Endothelial cell of umbilical vein (primary cell): ENCODE results near the gene TNFRSF1B. TPM values are rescaled to one million over a fixed set of nuclear protein-coding genes. Genes with fewer than 3 reads are reported as not detected.

Experiments used
- BruUV-seq: library from RNA; stranded (reverse); fragments of 400-500 nt; replicated peaks from 2 replicates; lab custom pipeline; 2021; lab: Mats Ljungman, UMichigan
- CTCF ChIA-PET: fragments of 300-600, 350-600 bp; sonication (Branson Sonifier 250); formaldehyde crosslinking; loops from one replicate; lab custom pipeline; 2021; ENCODE audit warnings: antibody characterized with exemption, inconsistent platforms; lab: Charles Lee
- POLR2A ChIA-PET: fragments of 300-600, 350-600 bp; sonication (Branson Sonifier 250); formaldehyde crosslinking; loops from one replicate; lab custom pipeline; 2021; ENCODE audit warnings: antibody characterized with exemption, inconsistent platforms; lab: Charles Lee
- DNase-seq: peaks from one replicate; pipeline ENCODE4 v3.0.0-alpha.2; 2011; ENCODE audit warnings: low read depth, low spot score
- FAIRE-seq: peaks from 2 replicates; lab custom pipeline; 2011; peaks lifted over from hg19 to GRCh38; lab: Jason Lieb, UNC
- H2AFZ ChIP-seq: 2 replicates; pipeline ENCODE4 v1.6.0; 2012; ENCODE audit warnings: low read depth, low read length, control low read depth, inconsistent platforms
- H3K27ac ChIP-seq: 2 replicates; pipeline ENCODE4 v1.5.1; 2011; ENCODE audit warnings: low read depth, mild to moderate bottlenecking, control low read depth, low read length, moderate library complexity; ENCODE audit not compliant: insufficient read depth
- H3K27me3 ChIP-seq, 2 experiments: 2 replicates each; pipeline versions ENCODE4 v1.6.0 to v1.6.1; 2011; ENCODE audit warnings: low read length in 2 of 2, mixed read lengths in 1 of 2; ENCODE audit not compliant: control insufficient read depth in 2 of 2, insufficient read depth in 2 of 2
- H3K36me3 ChIP-seq, 2 experiments: 2 replicates in 1 of 2; 3 replicates in 1 of 2; pipeline ENCODE4 v1.5.1; 2011; ENCODE audit warnings: low read length in 2 of 2, mild to moderate bottlenecking in 1 of 2, moderate library complexity in 1 of 2; ENCODE audit not compliant: control insufficient read depth in 2 of 2, insufficient read depth in 2 of 2; ENCODE audit errors: extremely low read depth in 1 of 2
- H3K4me1 ChIP-seq: 3 replicates; pipeline ENCODE4 v1.5.1; 2011; ENCODE audit warnings: mild to moderate bottlenecking, low read length; ENCODE audit not compliant: control insufficient read depth, insufficient read depth; ENCODE audit errors: extremely low read depth
- H3K4me2 ChIP-seq: 2 replicates; pipeline ENCODE4 v1.6.1; 2011; ENCODE audit warnings: low read length, control low read depth, mixed read lengths; ENCODE audit not compliant: insufficient read depth
- H3K4me3 ChIP-seq, 3 experiments: fragments of 200-600 bp in 1 of 3; sonication (generic), shearing (Covaris generic) in 1 of 3; replicated peaks in 1 of 3; 2 replicates each; pipeline ENCODE4 v1.5.1; 2011 to 2016; ENCODE audit warnings: control low read depth in 3 of 3, low read length in 3 of 3, mild to moderate bottlenecking in 2 of 3, inconsistent platforms in 1 of 3, low read depth in 1 of 3, moderate library complexity in 1 of 3; ENCODE audit not compliant: insufficient read depth in 1 of 3
- H3K79me2 ChIP-seq: 2 replicates; pipeline ENCODE4 v1.6.0; 2012; ENCODE audit warnings: low read length, inconsistent platforms; ENCODE audit not compliant: control insufficient read depth, insufficient read depth
- H3K9ac ChIP-seq: replicated peaks from 2 replicates; pipeline ENCODE3; 2011; ENCODE audit warnings: low read length, control low read depth; ENCODE audit not compliant: insufficient read depth; ENCODE audit errors: extremely low read depth
- H3K9me1 ChIP-seq: replicated peaks from 3 replicates; pipeline ENCODE4 v1.6.0; 2011; ENCODE audit warnings: mild to moderate bottlenecking, low read length; ENCODE audit not compliant: control insufficient read depth, insufficient read depth; ENCODE audit errors: extremely low read depth
- H3K9me3 ChIP-seq: replicated peaks from 2 replicates; pipeline ENCODE4 v1.5.1; 2012; ENCODE audit warnings: low read length, inconsistent platforms; ENCODE audit not compliant: control insufficient read depth, insufficient read depth
- H4K20me1 ChIP-seq: replicated peaks from 2 replicates; pipeline ENCODE3; 2011; ENCODE audit warnings: mild to moderate bottlenecking, low read length; ENCODE audit not compliant: control insufficient read depth, insufficient read depth; ENCODE audit errors: extremely low read depth
- EZH2 ChIP-seq: IDR thresholded peaks from 2 replicates; pipeline ENCODE4 v1.6.1; 2012; ENCODE audit warnings: borderline replicate concordance, low read depth, mild to moderate bottlenecking, moderate library complexity, low read length, inconsistent platforms; ENCODE audit not compliant: severe bottlenecking
- FOS ChIP-seq: IDR thresholded peaks from 2 replicates; pipeline ENCODE4 v1.6.1; 2011; ENCODE audit warnings: mild to moderate bottlenecking, low read length, moderate library complexity, borderline replicate concordance; ENCODE audit not compliant: insufficient read depth
- GATA2 ChIP-seq: IDR thresholded peaks from 2 replicates; pipeline ENCODE4 v1.7.0; 2011; ENCODE audit warnings: low read depth, mild to moderate bottlenecking, moderate library complexity, mixed read lengths, low read length; ENCODE audit not compliant: insufficient read length, insufficient read depth
- JUN ChIP-seq: IDR thresholded peaks from 2 replicates; pipeline ENCODE4 v1.6.1; 2011; ENCODE audit warnings: borderline replicate concordance, low read depth; ENCODE audit not compliant: insufficient read length, insufficient read depth
- MYC ChIP-seq: IDR thresholded peaks from one replicate; pipeline ENCODE4 v1.6.1; 2011; ENCODE audit warnings: mild to moderate bottlenecking, low read depth, low read length
- POLR2A ChIP-seq: IDR thresholded peaks from 2 replicates; pipeline ENCODE4 v1.6.1; 2012; ENCODE audit warnings: low read depth, mild to moderate bottlenecking, control low read depth, low read length
- POLR2AphosphoS5 ChIP-seq: IDR thresholded peaks from 2 replicates; pipeline ENCODE4 v1.6.1; 2012; ENCODE audit warnings: low read depth, mild to moderate bottlenecking, control low read depth, low read length, moderate library complexity; ENCODE audit not compliant: insufficient read depth
- dilution Hi-C: fragments of 300-500 bp; cut with MboI; formaldehyde crosslinking; loops from one replicate; pipeline ENCODE4 v1.15.0; 2019; ENCODE audit warnings: low sequenced_read_pairs; ENCODE audit not compliant: extremely low pct_ligation_motif_present
- intact Hi-C: fragments of 100-400 bp; cut with micrococcal nuclease; formaldehyde crosslinking; loops from one replicate; pipeline ENCODE4 v1.10.0; 2022
- polyA plus RNA-seq, 4 experiments: library from polyadenylated mRNA; depleted of rRNA in 3 of 4; stranded (reverse) in 3 of 4; unstranded in 1 of 4; fragments of >200 nt; gene quantifications; 2 replicates each; pipeline versions ENCODE4 v1.2.1 to v1.2.3, GENCODE V29; 2011 to 2012; ENCODE audit warnings: missing spikeins in 1 of 4
- total RNA-seq: library from RNA; stranded (reverse); gene quantifications from 2 replicates; pipeline ENCODE4 v1.2.3, GENCODE V29; 2021
- TF ChIP-seq, protein P1 (sequence below): IDR thresholded peaks from 2 replicates; pipeline ENCODE4 v1.6.1; 2011; ENCODE audit not compliant: insufficient read depth, insufficient read length
- TF ChIP-seq, protein P2 (sequence below), 2 donors: IDR thresholded peaks; 1 replicate in 1 of 2; 2 replicates in 1 of 2; pipeline ENCODE4 v1.5.1; 2011; ENCODE audit warnings: low read length in 2 of 2, mild to moderate bottlenecking in 2 of 2, moderate library complexity in 2 of 2, control low read depth in 1 of 2, inconsistent platforms in 1 of 2, low read depth in 1 of 2; ENCODE audit not compliant: insufficient read depth in 1 of 2; ENCODE audit errors: extremely low read depth in 1 of 2

TNFRSF1B gene
- total and polyA plus RNA-seq, 2 donors (not counting 3 experiments of a cell fraction or from before 2014, with no cell fraction given), result 53.6 to 65.9 TPM

DNA sequence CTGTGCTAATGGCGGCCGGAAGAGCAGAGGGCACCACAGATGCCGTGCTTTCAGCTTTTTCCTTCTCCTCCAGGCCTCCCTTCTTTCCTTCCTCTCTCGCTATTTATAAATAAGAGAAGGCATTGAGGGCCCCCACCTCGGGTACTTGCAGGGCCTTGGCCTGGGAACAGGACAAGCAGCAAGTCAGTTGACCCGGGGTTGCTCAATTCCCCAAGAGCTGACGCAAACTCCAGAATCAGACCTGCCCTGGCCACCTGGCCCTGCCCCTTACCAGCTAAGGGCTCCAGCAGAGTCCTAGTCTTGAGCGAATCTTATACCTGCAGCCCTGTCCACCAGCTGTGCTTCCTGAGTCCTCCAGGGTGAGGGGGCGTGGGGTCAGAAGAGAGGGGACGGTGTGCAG is 13.5 kb downstream of the TNFRSF1B start:
- Histone ChIP-seq H3K4me3 (no peak overlapping the region), H3K4me1 (peaks cover 43% of the 10 kb centered on the region), H3K27me3 (no peaks in the 10 kb centered on the region), H3K27ac (no peak overlapping the region), H4K20me1 (no peaks in the 10 kb centered on the region), H3K36me3 (no peaks in the 10 kb centered on the region), H3K9me3 (no peaks in the 10 kb centered on the region), H3K9me1 (no peaks in the 10 kb centered on the region), H2AFZ (no peak overlapping the region), H3K4me2 (no peak overlapping the region), H3K79me2 (peaks cover 11% of the 10 kb centered on the region), H3K9ac (no peak overlapping the region)
- intact Hi-C loops, result no loop called here
- dilution Hi-C loops, result no loop called here
- DNase-seq, result no peak
- ChIA-PET CTCF (interaction anchor here (8.1 kb wide), 1 partner anchor 55 kb away, joined by 70 read pairs; no protein-coding TSS in a partner anchor), POLR2A (no interaction called here)
- FAIRE-seq, result no peak
- no TSS peak for BruUV-seq
- TF ChIP-seq POLR2AphosphoS5 (no peak), EZH2 (no peak), POLR2A (no peak), GATA2 (no peak), JUN (no peak), FOS (no peak), MYC (no peak)
- TF ChIP-seq, protein P1, sequence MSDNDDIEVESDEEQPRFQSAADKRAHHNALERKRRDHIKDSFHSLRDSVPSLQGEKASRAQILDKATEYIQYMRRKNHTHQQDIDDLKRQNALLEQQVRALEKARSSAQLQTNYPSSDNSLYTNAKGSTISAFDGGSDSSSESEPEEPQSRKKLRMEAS, result no peak
- TF ChIP-seq, protein P2, sequence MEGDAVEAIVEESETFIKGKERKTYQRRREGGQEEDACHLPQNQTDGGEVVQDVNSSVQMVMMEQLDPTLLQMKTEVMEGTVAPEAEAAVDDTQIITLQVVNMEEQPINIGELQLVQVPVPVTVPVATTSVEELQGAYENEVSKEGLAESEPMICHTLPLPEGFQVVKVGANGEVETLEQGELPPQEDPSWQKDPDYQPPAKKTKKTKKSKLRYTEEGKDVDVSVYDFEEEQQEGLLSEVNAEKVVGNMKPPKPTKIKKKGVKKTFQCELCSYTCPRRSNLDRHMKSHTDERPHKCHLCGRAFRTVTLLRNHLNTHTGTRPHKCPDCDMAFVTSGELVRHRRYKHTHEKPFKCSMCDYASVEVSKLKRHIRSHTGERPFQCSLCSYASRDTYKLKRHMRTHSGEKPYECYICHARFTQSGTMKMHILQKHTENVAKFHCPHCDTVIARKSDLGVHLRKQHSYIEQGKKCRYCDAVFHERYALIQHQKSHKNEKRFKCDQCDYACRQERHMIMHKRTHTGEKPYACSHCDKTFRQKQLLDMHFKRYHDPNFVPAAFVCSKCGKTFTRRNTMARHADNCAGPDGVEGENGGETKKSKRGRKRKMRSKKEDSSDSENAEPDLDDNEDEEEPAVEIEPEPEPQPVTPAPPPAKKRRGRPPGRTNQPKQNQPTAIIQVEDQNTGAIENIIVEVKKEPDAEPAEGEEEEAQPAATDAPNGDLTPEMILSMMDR (IDR thresholded peaks at IDR 0.05; ENCODE audit: extremely low read depth in 1 of 2, insufficient read depth in 1 of 2, low read depth in 1 of 2, low read length in 2 of 2), result no peak
